ENCODE results near the gene TMEM18. TPM values are rescaled to one million over a fixed set of nuclear protein-coding genes. Genes with fewer than 3 reads are reported as not detected.

The TMEM18 gene
- total and polyA plus RNA-seq, 2 of the 13 experiments (the other 11 are each of a cell fraction or from before 2014, with no cell fraction given), result 45.9 to 49.4 TPM

GRCh38 chr2:677056-677958 is at the start of gene TMEM18 (continued):
- TF ChIP-seq ZBTB39 (CRISPR knock-in tag; IDR thresholded peaks at IDR 0.05) (peak; percentile 71; the same call in 1 of the 2 replicates), FOXP4 (CRISPR knock-in tag; IDR thresholded peaks at IDR 0.05) (no peak; the same call in none of the 2 replicates), ZNF776 (CRISPR knock-in tag; IDR thresholded peaks at IDR 0.05) (peak; percentile 70), ATF5 (CRISPR knock-in tag; IDR thresholded peaks at IDR 0.05; ENCODE audit: low read depth) (0 out of 2 replicates have a peak, but pooled peaks have one; percentile 60), ZNF335 (CRISPR knock-in tag; IDR thresholded peaks at IDR 0.05) (peak; percentile 87; the same call in 1 of the 2 replicates), ZNF879 (CRISPR knock-in tag; IDR thresholded peaks at IDR 0.05) (no peak), BRCA1 (CRISPR knock-in tag; IDR thresholded peaks at IDR 0.05) (peak; percentile 80; the same call in 1 of the 2 replicates), GABPB1 (CRISPR knock-in tag; IDR thresholded peaks at IDR 0.05) (peak; percentile 78), ZNF891 (CRISPR knock-in tag; IDR thresholded peaks at IDR 0.05) (peak; percentile 92), ARID2 (CRISPR knock-in tag; IDR thresholded peaks at IDR 0.05; ENCODE audit: borderline replicate concordance) (peak; percentile 70; the same call in 1 of the 2 replicates), THRA (CRISPR knock-in tag; IDR thresholded peaks at IDR 0.05; ENCODE audit: borderline replicate concordance) (peak; percentile 50), RCOR2 (CRISPR knock-in tag; IDR thresholded peaks at IDR 0.05) (no peak), EEA1 (CRISPR knock-in tag; IDR thresholded peaks at IDR 0.05; ENCODE audit: borderline replicate concordance) (peak; percentile 79; the same call in 1 of the 2 replicates), SOX5 (CRISPR knock-in tag; IDR thresholded peaks at IDR 0.05; ENCODE audit: borderline replicate concordance) (peak; percentile 74), HNF4G (IDR thresholded peaks at IDR 0.05; ENCODE audit: borderline replicate concordance, low read depth, low read length) (no peak), HNF4G (CRISPR knock-in tag; IDR thresholded peaks at IDR 0.05; ENCODE audit: borderline replicate concordance, low read depth) (no peak; the same call in 1 of the 2 replicates), MLX (CRISPR knock-in tag; IDR thresholded peaks at IDR 0.05) (no peak; the same call in 1 of the 2 replicates), TCF7L2 (IDR thresholded peaks at IDR 0.05; ENCODE audit: low read depth, low read length) (no peak), ZFY (CRISPR knock-in tag; IDR thresholded peaks at IDR 0.05) (peak; percentile 100), SETDB1 (CRISPR knock-in tag; IDR thresholded peaks at IDR 0.05; ENCODE audit: borderline replicate concordance) (no peak), XBP1 (CRISPR knock-in tag; IDR thresholded peaks at IDR 0.05) (no peak), AGO1 (IDR thresholded peaks at IDR 0.05; ENCODE audit: low read depth, low read length, poor library complexity, severe bottlenecking) (no peak)

Measured in HepG2 (cell line).